GM06990 (cell line): Measurements from ENCODE around the gene TANGO6.

ENCODE experiments used
- DNase-seq: peaks from one replicate; pipeline ENCODE4 v3.0.0-alpha.2; 2011; ENCODE audit not compliant: insufficient read length; ENCODE audit errors: extremely low read depth
- H3K27me3 ChIP-seq: replicated peaks from 2 replicates; pipeline ENCODE4 v1.6.0; 2011; ENCODE audit warnings: low read length; ENCODE audit not compliant: control insufficient read depth, insufficient read depth
- H3K36me3 ChIP-seq: 2 replicates; pipeline ENCODE4 v1.5.1; 2011; ENCODE audit warnings: low read length; ENCODE audit not compliant: control insufficient read depth, insufficient read depth
- H3K4me3 ChIP-seq: replicated peaks from 2 replicates; pipeline ENCODE4 v1.5.1; 2011; ENCODE audit warnings: low read depth, mild to moderate bottlenecking, control low read depth, low read length
- CTCF ChIP-seq: IDR thresholded peaks from 2 replicates; pipeline ENCODE4 v1.5.1; 2011; ENCODE audit warnings: low read length, control low read depth, mild to moderate bottlenecking, inconsistent platforms; ENCODE audit not compliant: insufficient read depth, poor library complexity, severe bottlenecking

TANGO6 gene

GRCh38 chr16:69071036-69071435 is 227.7 kb downstream of the TANGO6 start:
- H3K36me3 ChIP-seq = no peaks in the 10 kb centered on the region
- no peak for DNase-seq
- no peak for TF ChIP-seq CTCF
- H3K27me3 ChIP-seq = no peaks in the 10 kb centered on the region
- no peak overlapping the region for H3K4me3 ChIP-seq

DNA sequence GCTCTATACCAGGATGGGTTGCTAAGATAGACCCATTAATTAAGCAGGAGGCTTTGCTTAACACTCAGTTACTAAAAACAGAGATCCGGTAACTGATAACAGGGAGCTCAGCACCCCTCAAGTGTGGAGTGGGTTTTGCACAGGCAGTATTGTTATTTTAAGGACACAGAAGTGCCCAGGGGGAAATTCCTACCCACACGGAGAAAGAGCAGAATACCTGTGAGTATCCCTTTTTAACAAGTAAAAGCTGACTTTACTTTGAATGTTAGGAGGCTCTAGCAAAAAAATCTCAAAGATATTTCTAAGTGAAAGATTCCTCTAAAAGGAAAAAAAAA is 229.3 kb downstream of the TANGO6 start:
- H3K4me3 ChIP-seq = no peak overlapping the region
- DNase-seq = no peak
- no peaks in the 10 kb centered on the region for H3K27me3 ChIP-seq
- no peaks in the 10 kb centered on the region for H3K36me3 ChIP-seq
- TF ChIP-seq CTCF = no peak

GRCh38 chr16:69073181-69073702 is 229.9 kb downstream of the TANGO6 start:
- no peak for DNase-seq
- Histone ChIP-seq H3K36me3 (no peaks in the 10 kb centered on the region), H3K4me3 (no peak overlapping the region), H3K27me3 (no peaks in the 10 kb centered on the region)
- no peak for TF ChIP-seq CTCF

GRCh38 chr16:69077251-69077650 is 233.9 kb downstream of the TANGO6 start:
- no peak for TF ChIP-seq CTCF
- Histone ChIP-seq H3K27me3 (no peaks in the 10 kb centered on the region), H3K36me3 (no peaks in the 10 kb centered on the region), H3K4me3 (no peak overlapping the region)
- DNase-seq = no peak

GRCh38 chr16:69078073-69078472 is 234.7 kb downstream of the TANGO6 start:
- TF ChIP-seq CTCF = no peak
- Histone ChIP-seq H3K36me3 (no peaks in the 10 kb centered on the region), H3K27me3 (no peaks in the 10 kb centered on the region), H3K4me3 (no peak overlapping the region)
- no peak for DNase-seq

DNA sequence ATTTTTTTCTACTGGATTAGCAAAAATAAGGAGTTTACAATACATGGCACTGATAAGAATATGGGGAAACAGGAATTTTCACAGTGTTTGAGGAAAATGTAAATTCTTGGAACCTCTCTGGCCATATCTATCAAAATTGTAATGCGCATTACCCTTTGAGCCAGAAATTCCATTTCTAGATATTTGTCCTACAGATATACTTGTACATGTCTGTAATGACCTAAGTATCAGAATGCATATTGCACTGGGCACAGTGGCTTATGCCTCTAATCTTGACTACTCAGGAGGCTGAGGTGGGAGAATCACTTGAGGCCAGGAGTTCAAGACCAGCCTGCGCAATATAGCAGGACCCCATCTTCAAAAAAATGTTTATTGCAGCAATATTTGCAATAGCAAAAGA is 236.4 kb downstream of the TANGO6 start:
- Histone ChIP-seq H3K36me3 (peaks cover 2% of the 10 kb centered on the region; the same call in 1 of the 2 replicates), H3K4me3 (no peak overlapping the region), H3K27me3 (no peaks in the 10 kb centered on the region)
- TF ChIP-seq CTCF = no peak
- no peak for DNase-seq
